HG03097 (cell line): ENCODE measurements around the gene NDUFA9.

Source experiments
- ATAC-seq: cut with Tn5 transposase; IDR thresholded peaks from one replicate; pipeline ENCODE4 v1.9.1; 2021; ENCODE audit not compliant: unreplicated experiment, low FRiP score

NDUFA9 gene

DNA sequence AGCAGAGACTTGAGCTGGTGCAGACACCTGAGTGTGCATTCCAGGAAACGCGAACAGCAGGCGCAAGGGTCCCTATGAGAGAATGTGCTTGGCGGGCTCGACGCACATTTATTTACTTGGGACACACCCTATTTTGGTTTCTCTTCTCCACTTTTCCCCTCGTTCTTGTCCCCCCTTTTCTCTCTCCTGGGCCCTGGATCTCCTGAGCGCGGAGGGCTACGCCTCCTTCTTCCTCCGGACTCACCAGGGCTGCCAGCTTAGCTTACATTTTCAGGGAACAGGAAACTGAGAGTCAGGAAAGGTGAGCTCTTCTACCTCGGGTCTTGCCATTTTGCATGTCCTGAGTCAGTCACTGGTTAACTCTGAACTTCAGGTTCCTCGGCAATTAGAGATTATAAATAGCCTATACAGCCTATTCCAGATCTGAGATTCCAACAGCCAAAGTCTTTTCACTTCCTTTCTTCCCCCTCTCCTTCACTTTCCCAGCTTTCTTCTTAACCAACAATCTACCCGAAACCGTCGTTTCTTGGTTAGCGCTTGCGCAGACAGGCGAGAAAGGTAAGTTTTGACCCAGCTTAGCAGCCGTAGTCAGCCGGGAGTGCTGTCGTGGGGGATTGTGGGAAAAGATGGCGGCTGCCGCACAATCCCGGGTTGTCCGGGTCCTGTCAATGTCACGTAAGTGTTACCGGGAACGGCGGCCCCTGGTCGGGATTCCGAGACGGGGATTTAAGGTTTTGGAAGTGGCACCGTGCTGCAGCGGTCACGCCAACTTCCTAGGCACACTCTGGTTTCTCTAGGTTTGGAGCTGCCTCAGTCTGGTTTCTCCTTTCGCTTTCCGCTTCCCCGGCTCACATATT lies at the start of gene NDUFA9, which contains the start of gene AKAP3:
NDUFA9 (plus strand) TSS at position 614 of the 857 bp plus-strand sequence; CDS start at position 627, 13 bp downstream.
AKAP3 (minus strand) TSS at position 551 of the 857 bp plus-strand sequence. CDS start 10,855 bp downstream, outside the sequence.
- ATAC-seq: peak; percentile 82

DNA sequence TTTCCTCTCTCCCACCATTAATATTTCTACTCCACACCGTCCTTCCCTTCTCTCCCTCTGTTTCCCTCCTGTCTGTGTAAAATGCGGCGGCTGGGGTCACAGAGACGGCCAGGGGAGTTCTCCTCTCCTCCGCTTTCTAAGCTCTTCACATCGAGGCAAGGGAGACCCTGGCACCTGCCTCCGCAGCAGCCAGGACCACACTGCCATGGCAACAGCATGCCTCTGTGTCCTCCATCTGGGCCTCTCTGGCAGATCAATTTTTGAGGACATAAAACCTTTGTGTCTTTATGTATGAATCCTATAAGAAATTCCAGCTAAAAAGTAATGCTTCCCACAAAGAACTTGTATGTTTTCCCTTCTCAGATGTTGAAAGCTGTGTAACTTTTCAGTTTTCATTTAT lies 45.5 kb upstream of the NDUFA9 start:
- no peak for ATAC-seq

DNA sequence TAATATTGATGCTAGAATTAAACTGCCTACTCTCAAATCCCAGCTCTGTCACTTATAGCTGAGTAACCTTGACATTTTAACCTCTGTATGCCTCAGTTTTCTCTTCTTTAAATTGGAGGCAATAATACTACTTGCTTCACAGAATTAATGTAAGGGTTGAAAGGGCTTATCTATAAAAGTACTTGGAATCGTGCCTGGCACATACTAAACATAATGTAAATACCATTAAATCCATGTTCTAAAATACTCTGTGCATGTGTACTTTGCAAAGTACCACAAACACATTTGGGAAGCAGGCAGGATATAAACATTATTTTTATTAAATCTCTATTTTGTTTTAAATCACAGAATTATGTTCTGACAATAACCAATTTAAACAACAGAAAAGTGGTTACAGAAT lies 45.0 kb upstream of the NDUFA9 start:
- ATAC-seq: no peak

DNA sequence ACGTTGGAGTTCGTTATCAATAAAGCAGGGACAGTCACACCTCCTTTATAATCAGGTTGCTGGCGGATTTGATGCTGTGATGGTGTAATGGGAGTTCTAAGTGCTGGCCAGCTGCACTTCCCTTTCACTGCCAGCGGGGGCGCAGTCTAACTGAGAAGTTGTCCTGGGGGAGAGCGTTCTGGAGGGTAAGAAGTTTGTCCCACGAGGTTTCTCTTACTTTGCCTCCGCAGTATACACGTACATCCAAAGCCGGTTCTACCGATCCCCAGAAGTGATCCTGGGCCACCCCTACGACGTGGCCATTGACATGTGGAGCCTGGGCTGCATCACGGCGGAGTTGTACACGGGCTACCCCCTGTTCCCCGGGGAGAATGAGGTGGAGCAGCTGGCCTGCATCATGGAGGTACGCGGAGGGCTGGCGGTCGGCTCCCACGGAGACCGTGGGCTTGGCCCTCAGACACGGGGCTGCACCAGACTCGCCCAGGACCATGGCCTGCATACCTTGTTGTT lies 44.2 kb upstream of the NDUFA9 start:
- ATAC-seq: peak; percentile 91

DNA sequence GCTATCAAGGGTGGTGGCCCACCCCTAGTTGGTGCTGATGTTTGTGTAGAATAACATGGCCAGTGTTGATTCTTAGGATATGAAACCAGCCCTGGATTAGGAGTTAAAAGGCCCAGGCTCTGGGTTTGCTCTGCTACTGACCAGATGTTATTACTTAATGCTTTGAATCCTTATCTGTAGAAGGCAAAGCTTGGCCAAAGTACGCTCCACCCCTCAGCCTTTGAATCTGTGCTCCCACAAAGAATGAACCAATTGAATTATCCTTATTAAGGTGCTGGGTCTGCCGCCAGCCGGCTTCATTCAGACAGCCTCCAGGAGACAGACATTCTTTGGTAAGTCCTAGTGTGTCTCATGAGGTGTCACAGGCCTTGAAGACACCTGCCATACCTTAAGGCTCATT lies 41.9 kb upstream of the NDUFA9 start:
- ATAC-seq: no peak

DNA sequence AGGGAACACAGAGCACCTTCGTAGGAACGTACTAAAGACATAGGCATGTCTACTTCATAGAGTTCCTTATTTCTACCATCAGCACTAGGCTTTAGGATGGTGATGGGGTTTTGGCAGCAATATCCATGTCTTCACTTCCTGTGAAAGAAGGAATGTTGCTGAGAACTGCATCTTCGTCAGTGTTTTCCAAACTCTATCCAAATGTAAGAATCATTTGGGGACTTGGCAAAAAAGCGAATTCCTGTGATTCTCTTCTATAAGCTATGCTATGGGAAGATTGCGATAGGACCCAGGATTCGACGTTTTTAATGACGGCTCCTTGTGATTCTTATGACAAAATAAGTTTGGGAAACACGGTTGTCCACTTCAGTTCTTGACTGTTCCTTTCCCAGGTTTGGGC lies 39.8 kb upstream of the NDUFA9 start:
- ATAC-seq: no peak

DNA sequence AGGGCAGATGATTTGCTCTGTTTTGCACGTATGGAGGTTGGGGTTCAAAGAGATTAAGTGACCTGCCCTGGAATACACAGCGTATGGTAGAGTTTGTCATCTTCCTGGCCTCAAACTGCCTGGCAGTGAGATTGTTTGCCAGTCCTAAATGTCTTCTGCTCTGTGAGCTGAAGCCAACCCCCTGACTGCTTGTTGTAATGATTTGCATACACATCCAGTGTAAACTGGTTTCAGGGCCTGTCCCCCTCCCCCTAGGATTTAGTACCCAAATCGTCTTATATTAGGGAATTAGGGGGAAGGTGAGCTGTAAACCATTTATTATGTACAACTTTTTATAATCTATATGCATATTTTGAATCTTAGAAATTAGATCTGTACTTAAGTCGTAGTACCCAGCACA lies 38.4 kb upstream of the NDUFA9 start:
- ATAC-seq: no peak

DNA sequence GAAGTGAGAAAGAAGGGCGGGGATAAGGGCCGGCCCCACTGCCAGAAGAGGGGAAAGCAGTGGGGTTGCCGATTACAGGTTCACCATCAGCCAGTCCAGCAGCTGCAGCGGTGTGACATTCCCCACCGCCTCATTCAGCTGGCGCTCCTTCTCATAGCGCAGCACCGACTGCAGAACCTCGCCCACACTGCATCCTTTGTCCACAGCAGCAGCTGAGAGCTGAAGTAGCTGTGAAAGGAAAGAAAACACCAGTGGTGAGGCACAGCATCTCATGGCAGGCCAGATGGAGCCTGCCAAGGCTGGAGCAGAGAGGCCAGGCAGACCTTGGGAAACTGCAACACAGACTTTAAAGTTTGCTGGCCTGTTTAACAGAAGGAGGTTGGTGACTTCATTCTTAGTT lies 33.2 kb upstream of the NDUFA9 start:
- no peak for ATAC-seq

DNA sequence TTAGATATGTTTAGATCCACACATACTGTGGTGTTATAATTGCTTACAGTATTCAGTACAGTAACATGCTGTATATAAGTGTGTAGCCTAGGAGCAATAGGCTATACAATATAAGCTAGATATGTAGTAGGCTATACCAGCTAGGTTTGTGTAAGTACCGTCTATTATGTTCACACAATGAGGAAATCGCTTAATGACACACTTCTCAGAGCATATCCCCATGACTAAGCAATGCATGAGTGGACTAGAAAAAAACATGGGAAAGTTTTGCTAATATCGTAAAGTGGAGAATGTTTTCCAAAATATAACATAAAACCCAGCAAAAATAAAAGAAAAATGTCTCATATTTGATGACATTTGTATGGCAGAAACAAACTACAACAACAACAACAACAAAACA lies 27.4 kb upstream of the NDUFA9 start:
- ATAC-seq: no peak

DNA sequence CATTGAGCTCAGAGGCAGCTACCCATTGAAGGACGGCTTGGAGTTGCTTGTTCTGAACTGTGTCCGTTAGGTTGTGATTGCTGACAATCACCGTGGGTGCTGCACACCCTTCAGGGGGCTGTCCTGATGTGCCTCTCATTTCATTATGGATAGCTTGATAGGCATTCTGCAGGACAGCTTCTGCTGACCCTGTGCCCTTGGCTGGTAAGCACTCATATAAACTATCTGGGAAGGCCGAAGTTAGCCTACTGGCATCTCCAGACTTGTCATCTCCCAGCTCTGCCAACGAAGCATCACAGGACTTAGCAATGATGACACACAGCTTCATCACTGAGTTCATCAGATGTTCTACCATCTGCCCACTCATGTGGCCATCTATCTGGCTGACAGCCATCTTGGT lies 22.4 kb upstream of the NDUFA9 start:
- no peak for ATAC-seq

DNA sequence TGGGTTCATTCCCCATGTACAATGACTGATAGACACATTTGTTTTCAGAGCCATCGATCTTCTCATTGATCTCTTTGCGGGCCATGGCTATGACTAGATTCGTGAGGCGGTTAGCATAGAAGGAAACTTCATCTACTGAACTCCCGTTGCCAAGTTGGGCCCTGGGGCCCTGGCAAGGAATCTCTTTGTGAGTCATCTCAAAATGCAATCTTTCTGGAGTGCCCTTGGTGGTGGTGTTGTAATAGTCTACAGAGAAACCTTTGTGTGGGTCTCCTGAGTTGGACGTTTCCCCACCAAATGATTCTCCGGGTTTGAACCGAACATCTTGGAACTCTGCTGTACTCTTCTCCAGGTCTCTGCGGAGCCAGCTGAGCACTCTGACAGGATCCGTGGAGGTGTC lies 20.5 kb upstream of the NDUFA9 start:
- no peak for ATAC-seq

DNA sequence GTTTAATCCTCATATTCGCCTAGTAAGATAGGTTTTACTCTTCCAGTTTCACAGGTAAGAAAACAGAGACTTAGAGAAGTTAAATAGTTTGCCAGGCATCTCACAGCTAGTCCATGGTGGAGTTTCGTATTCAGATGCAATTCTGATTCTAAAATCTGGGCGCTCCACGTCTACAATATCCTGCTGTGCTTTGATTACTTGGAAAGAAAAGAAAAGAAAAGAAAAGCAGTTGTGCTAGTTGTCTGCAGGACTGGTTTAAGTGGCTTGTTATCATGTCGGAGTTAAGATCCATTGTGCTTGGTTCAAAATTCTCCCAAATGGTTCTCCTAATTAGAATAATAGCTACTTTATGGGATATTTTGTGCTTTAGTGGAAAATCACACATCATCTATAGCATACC lies 18.7 kb upstream of the NDUFA9 start:
- no peak for ATAC-seq

DNA sequence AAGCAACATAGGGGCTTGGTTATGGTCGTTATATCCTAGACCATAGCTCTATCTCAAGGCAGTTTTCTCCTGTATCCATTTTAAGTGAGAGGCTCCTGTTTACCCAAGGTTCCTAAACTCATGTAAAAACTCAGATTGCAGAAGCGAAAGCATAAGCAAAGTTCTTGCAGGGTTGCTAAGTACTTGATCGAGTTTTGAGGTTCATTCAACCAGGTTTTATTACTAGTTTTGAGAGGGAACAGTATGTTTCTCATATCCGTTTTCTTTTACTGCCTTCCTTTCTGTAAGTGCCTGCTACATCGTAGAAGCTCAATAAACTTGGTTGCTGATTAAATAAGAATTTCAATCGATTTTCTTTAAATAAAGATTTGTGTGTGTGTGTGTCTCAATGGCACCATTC lies 5.2 kb upstream of the NDUFA9 start:
- no peak for ATAC-seq

DNA sequence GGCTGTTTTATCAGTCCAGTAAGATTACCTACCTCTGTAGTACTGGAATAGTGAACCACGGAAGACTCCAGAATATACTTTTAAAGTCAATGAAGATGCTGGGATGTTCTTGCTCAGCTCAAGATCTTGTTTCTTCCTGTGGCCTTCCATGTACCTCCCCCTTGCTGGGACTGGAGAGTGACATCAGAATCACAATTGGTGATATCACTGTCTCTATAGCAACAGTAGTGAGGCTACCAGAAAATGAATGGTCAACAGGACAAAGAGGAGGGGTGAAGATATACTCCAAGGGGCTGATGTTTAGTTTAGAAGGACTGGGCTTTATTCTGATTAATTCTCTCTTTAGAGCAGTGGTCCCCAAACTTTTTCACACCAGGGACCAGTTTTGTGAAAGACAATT lies 3.9 kb upstream of the NDUFA9 start:
- ATAC-seq: no peak

DNA sequence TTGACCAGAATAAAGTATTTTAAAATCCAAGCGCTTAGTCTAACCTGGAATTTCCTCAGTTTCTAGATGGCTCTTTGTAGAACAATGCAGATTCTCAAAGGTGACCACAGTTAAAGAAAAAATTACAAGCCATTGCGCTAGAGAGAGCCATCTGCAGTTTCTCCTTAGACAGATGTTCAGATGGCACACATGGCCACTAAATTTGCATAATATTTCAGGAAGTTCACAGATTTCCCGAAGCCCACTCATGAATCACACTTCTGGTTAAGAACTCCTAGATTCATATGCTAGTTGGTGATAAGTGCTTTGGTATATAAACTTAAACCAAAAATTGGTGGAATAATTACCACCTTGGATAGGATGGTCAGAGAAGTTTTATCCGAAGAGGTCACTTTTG lies 812 bp upstream of the NDUFA9 start:
- ATAC-seq: no peak

DNA sequence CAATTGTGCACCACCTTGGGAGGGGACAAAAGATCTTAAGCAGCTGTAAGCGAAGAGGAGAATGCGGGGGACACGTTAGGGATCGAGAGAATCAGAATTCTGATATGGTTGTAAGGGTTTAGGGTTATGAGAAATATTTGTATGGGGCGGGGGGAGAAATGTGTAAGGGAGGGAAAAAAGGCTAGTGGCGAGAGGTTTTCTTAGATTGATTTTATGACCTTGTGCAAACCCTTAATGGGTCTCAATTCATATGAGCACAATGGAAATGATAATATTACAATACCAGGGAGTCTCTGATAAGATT lies 396 bp downstream of the NDUFA9 start:
- ATAC-seq: no peak

DNA sequence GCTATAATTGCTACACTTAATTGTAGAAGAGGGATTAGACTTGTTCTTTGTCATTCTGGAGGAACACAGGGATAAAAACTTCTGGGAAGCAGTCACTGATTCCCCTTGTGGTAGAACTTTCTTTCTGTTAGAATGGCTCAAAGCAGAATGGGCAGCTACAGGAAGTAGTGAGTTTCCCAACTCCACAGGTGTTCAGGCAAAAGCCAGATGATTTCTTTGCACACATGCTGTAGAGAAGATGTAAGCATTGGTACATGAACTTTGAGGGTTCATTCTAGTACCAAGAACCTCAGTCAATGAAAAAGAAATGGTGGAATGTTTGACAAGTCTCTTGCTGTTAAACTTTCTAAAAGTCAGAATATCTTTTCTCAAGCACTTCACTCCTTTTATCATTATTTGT lies 4.3 kb downstream of the NDUFA9 start:
- ATAC-seq: no peak

DNA sequence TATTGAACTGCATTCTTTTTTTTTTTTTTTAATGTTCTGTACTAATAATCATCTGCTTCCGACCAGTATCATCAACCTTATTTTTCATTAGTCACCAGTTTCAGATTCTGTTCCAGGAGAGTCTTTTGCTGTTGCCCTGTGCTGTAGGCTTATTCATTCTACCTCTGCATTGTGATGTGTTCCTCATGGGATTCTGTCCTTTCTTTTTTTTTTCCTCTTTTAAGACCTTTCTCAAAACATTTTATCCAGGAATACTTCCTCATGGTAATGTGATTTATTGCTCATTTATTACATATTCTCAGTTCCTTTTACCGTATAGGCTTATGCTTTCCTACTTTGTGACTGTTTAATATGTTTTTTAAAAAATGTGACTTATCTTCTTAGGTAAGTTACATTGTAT lies 4.8 kb downstream of the NDUFA9 start:
- no peak for ATAC-seq

DNA sequence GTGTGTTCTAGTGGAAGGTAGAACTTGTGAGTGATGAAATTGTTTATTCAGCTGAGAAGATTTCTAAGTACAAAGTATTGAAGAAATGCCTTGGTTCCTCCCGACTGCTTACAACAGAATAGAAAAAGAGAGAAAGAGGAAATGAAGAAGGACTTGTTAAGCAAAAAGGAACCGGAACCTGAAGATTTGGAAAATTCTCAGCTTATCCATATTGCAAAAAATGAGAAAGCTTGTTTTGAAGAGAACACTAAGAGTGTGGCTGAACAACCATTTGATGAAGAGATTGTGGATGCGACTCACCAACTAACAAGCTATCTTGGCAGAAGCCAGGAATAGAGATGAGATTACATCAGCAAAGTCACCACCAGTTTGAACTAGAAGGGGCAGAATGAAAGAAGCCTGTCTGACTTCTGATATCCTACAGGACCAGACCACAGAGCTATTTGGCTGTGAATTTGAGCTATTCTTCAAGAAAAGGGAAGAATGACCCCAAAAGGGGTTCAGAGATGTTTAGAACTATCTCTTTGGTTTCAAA lies 15.1 kb downstream of the NDUFA9 start:
- ATAC-seq: no peak

DNA sequence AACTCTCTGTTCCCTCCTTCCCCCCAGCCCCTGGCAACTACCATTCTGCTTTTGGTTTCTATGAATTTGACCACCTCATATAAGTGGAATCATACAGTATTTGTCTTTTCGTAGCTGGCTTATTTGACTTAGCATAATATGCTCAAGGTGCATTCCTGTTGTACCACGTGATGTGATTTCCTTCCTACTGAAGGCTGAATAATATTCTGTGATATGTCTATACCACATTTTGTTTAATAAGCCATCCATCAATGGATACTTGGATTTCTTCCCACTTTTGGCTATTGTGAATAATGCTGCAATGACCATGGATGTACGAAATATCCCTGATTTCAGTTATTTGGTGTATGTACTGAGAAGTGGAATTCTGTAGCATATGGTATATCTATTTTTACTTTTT lies 16.3 kb downstream of the NDUFA9 start:
- ATAC-seq: no peak

DNA sequence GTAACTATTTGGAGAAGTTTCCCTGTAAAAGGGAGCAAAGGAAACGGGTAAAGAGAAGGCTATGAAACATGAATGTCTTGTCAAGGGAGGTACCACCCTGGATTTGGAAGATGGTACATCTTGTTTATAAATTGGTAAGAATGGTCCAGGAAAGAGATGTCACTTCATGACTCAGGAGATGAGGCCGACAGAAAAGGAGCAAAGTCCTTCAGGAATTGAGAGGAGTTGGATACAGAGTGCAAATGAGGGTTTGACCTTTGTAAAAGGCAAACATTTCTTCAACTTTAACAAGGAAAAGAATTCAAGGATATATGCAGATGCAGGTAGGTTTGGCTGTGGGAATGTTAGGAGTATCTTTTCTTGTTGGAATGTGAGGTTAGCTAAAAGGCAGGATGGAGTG lies 30.8 kb downstream of the NDUFA9 start:
- ATAC-seq: no peak

DNA sequence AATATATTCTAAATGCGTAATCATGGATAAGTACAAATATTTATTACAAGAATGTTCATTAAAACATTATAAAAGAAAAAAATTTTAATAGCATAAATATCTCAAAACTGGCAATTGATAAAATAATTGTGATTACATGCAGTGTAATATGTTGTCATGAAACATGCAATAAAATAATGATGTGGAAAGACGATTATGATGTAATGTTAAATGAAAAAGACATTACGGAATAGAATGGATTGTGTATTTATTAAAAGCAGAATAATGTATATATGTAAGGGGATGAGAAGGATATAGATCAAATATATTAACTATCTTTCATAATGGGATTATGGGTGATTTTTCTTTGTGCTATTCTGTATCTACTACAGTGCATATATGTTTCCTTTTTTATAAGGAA lies 32.8 kb downstream of the NDUFA9 start:
- ATAC-seq: no peak
